Posterior cingulate gyrus (tissue), 11 donors: ENCODE results near the gene QSER1.
"Not testable (repeated sequence)": the region's sequence is repeated elsewhere in the genome, so short reads cannot be mapped to it uniquely, and the experiment has no call there.

Experiments
- DNase-seq, 10 donors: peaks; one replicate each; pipeline versions ENCODE4 v3.0.0 to v3.0.0-alpha.2; 2020 to 2021; ENCODE audit warnings: mixed read lengths in 3 of 10
- intact Hi-C: fragments of 100-400 bp; cut with DNase I; formaldehyde crosslinking; loops from one replicate; pipeline ENCODE4 v1.15.1; 2023

Gene QSER1

DNA sequence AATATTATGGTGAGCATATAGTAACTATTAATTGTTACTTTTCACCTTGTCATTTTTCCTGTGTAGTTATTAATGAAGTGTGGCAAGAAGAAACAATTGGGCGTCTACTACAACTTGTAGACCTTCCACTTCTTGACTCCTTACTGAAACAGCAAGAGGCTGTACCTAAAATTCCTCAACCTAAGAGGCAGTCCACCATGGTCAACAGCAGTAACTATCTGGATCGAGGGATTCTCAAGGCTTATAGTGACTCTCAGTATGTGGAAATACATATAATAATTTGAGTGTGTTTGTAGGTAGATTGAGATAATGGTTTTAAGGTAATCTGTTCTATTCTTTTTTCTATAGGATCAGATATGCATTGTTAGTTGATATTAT, 135.9 kb downstream of the QSER1 start:
- intact Hi-C loops = no loop called here
- no peak for DNase-seq

DNA sequence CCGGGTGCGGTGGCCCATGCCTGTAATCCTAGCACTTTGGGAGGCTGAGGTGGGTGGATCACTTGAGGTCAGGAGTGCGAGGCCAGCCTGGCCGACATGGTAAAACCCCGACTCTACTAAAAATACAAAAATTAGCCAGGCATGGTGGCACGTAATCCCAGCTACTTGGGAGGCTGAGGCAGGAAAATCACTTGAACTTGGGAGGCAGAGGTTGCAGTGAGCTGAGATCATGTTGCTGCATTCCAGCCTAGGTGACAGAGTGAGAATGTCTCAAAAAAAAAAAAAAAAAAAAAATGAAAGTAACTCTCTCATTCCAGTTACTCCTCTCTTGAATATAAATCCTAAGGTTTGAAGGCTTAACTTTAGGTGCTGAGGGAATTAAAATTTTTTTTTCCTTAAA, 136.6 kb downstream of the QSER1 start:
- intact Hi-C loops, DNase-seq: not testable (repeated sequence)
